ENCODE data around the gene DEAF1.

DNA sequence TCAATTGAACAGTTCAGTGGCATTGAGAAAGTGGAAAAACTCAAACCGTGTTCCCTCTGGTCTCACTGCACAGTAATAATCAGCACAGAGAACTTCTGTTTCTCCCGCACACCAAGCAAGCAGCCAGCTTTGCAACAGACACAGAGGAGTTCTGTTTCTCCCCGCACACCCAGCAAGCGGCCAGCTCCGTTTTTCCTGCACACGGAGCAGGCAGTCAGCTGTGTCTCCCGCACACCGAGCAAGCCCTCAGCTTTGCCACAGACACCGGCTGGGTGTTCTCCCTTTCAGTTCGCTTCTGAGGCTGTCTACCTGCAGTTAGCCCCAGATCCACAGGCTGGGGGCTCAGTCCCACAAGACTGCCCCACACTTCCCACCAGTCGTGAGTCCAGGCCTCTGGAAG is 42.3 kb upstream of the DEAF1 start:
- TF ChIP-seq, protein P1, sequence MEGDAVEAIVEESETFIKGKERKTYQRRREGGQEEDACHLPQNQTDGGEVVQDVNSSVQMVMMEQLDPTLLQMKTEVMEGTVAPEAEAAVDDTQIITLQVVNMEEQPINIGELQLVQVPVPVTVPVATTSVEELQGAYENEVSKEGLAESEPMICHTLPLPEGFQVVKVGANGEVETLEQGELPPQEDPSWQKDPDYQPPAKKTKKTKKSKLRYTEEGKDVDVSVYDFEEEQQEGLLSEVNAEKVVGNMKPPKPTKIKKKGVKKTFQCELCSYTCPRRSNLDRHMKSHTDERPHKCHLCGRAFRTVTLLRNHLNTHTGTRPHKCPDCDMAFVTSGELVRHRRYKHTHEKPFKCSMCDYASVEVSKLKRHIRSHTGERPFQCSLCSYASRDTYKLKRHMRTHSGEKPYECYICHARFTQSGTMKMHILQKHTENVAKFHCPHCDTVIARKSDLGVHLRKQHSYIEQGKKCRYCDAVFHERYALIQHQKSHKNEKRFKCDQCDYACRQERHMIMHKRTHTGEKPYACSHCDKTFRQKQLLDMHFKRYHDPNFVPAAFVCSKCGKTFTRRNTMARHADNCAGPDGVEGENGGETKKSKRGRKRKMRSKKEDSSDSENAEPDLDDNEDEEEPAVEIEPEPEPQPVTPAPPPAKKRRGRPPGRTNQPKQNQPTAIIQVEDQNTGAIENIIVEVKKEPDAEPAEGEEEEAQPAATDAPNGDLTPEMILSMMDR (IDR thresholded peaks at IDR 0.05 in 2 of 3, conservative IDR thresholded peaks at IDR 0.05 in 1 of 3; ENCODE audit: control insufficient read depth in 2 of 3, extremely low read depth in 1 of 3, insufficient read depth in 1 of 3, low read depth in 3 of 3, low read length in 3 of 3): no peak
- no peak for TF ChIP-seq NFXL1 (IDR thresholded peaks at IDR 0.05; ENCODE audit: borderline replicate concordance)
- TF ChIP-seq RAD21 (IDR thresholded peaks at IDR 0.05; ENCODE audit: insufficient read depth, low read depth, low read length): no peak
- TF ChIP-seq POLR2AphosphoS5 (IDR thresholded peaks at IDR 0.05; ENCODE audit: low read length): no peak
- TF ChIP-seq RBBP5 (conservative IDR thresholded peaks at IDR 0.05): no peak
- no peak for TF ChIP-seq EZH2 (IDR thresholded peaks at IDR 0.05; ENCODE audit: borderline replicate concordance, control insufficient read depth, low read depth, low read length)
- TF ChIP-seq CHD2 (IDR thresholded peaks at IDR 0.05; ENCODE audit: borderline replicate concordance, low read depth, low read length): no peak
- TF ChIP-seq REST (IDR thresholded peaks at IDR 0.05; ENCODE audit: low read depth, low read length): no peak
- no peak for TF ChIP-seq CEBPB (IDR thresholded peaks at IDR 0.05; ENCODE audit: borderline replicate concordance in 1 of 2, low read depth in 2 of 2, low read length in 2 of 2)

Data from GM12878 (cell line).